BLaER1 treated with 17β-estradiol and CSF1 and Interleukin-3, amounts not matched to agents 10 nM and 100 nM (cell line): ENCODE data around the gene ZNF680.
"Not testable (repeated sequence)": the region's sequence is repeated elsewhere in the genome, so short reads cannot be mapped to it uniquely, and the experiment has no call there.

ENCODE experiments used
- H3K27ac ChIP-seq, 11 experiments: shearing (Covaris generic); formaldehyde crosslinking; 2 replicates each; pipeline ENCODE4 v1.8.1; 2022
- H3K27me3 ChIP-seq, 11 experiments: shearing (Covaris generic); formaldehyde crosslinking; 2 replicates each; pipeline ENCODE4 v1.8.1; 2022
- H3K36me3 ChIP-seq, 11 experiments: shearing (Covaris generic); formaldehyde crosslinking; 2 replicates each; pipeline ENCODE4 v1.8.1; 2022
- H3K4me1 ChIP-seq, 10 experiments: shearing (Covaris generic); formaldehyde crosslinking; 2 replicates each; pipeline ENCODE4 v1.8.1; 2022
- H3K4me2 ChIP-seq, 11 experiments: shearing (Covaris generic); formaldehyde crosslinking; 2 replicates each; pipeline ENCODE4 v1.8.1; 2022
- H3K4me3 ChIP-seq, 10 experiments: shearing (Covaris generic); formaldehyde crosslinking; 2 replicates each; pipeline ENCODE4 v1.8.1; 2022
- H3K9ac ChIP-seq, 11 experiments: shearing (Covaris generic); formaldehyde crosslinking; 2 replicates each; pipeline ENCODE4 v1.8.1; 2022
- H3K9me3 ChIP-seq, 11 experiments: shearing (Covaris generic); formaldehyde crosslinking; replicated peaks in 1 of 11; 2 replicates each; pipeline ENCODE4 v1.8.1; 2022
- H4K20me1 ChIP-seq, 11 experiments: shearing (Covaris generic); formaldehyde crosslinking; 2 replicates each; pipeline ENCODE4 v1.8.1; 2022
- Cebpa-rat ChIP-seq, 11 experiments: shearing (Covaris generic); IDR thresholded peaks; 2 replicates each; pipeline ENCODE4 v1.8.1; 2022

Gene ZNF680

GRCh38 chr7:64558781-64559180 is 4.1 kb downstream of the ZNF680 start:
- H3K27ac ChIP-seq: peak overlapping the region in 2 of 11 experiments; percentile 29 to 44; a peak in 2 of 22 replicates
- H3K9ac ChIP-seq: no peak overlapping the region
- H3K27me3 ChIP-seq: no peaks in the 10 kb centered on the region
- peak overlapping the region in 1 of 10 experiments; percentile 35; a peak in 1 of 20 replicates for H3K4me3 ChIP-seq
- peaks cover 77 to 86% (median 82%) of the 10 kb centered on the region in 11 experiments for H3K9me3 ChIP-seq
- H3K4me2 ChIP-seq: no peak overlapping the region
- TF ChIP-seq Cebpa-rat (IDR thresholded peaks at IDR 0.05): no peak
- peaks cover 0 to 8% (median 2%) of the 10 kb centered on the region in 10 experiments; a peak in 6 of 20 replicates for H3K4me1 ChIP-seq
- H3K36me3 ChIP-seq: peaks cover 64 to 77% (median 75%) of the 10 kb centered on the region in 11 experiments
- H4K20me1 ChIP-seq: no peaks in the 10 kb centered on the region

GRCh38 chr7:64558323-64558705 is 4.6 kb downstream of the ZNF680 start:
- Histone ChIP-seq H3K9ac (no peak overlapping the region), H3K4me1 (peaks cover 0 to 7% (median 0%) of the 10 kb centered on the region in 10 experiments; a peak in 3 of 20 replicates), H3K4me2 (no peak overlapping the region), H3K27ac (no peak overlapping the region), H3K4me3 (peak overlapping the region in 2 of 10 experiments; percentile 34 to 35; a peak in 4 of 20 replicates), H3K36me3 (peaks cover 68 to 81% (median 78%) of the 10 kb centered on the region in 11 experiments), H3K27me3 (no peaks in the 10 kb centered on the region), H4K20me1 (no peaks in the 10 kb centered on the region), H3K9me3 (peaks cover 81 to 88% (median 86%) of the 10 kb centered on the region in 11 experiments)
- no peak for TF ChIP-seq Cebpa-rat (IDR thresholded peaks at IDR 0.05)

GRCh38 chr7:64557601-64558322 is 5.1 kb downstream of the ZNF680 start:
- H3K36me3 ChIP-seq: peaks cover 73 to 87% (median 84%) of the 10 kb centered on the region in 11 experiments
- H3K9me3 ChIP-seq: peaks cover 87 to 94% (median 92%) of the 10 kb centered on the region in 11 experiments
- peaks cover 0 to 7% (median 0%) of the 10 kb centered on the region in 10 experiments; a peak in 3 of 20 replicates for H3K4me1 ChIP-seq
- H3K27ac ChIP-seq: no peak overlapping the region
- H3K4me2 ChIP-seq: no peak overlapping the region
- TF ChIP-seq Cebpa-rat (IDR thresholded peaks at IDR 0.05): no peak
- H4K20me1 ChIP-seq: no peaks in the 10 kb centered on the region
- H3K27me3 ChIP-seq: no peaks in the 10 kb centered on the region
- H3K4me3 ChIP-seq: peak overlapping the region in 4 of 10 experiments; percentile 4 to 35 (median 28); a peak in 5 of 20 replicates
- H3K9ac ChIP-seq: no peak overlapping the region

- Histone ChIP-seq H3K4me2 (no peak overlapping the region), H3K27ac (no peak overlapping the region), H4K20me1 (peaks cover 0 to 8% (median 0%) of the 10 kb centered on the region in 11 experiments; a peak in 1 of 22 replicates), H3K4me1 (no peaks in the 10 kb centered on the region; a peak in 1 of 20 replicates), H3K4me3 (no peak overlapping the region), H3K36me3 (peaks cover 89 to 98% (median 94%) of the 10 kb centered on the region in 11 experiments), H3K9me3 (peaks cover 97 to 100% (median 99%) of the 10 kb centered on the region in 11 experiments), H3K9ac (no peak overlapping the region), H3K27me3 (no peaks in the 10 kb centered on the region)
- TF ChIP-seq Cebpa-rat (IDR thresholded peaks at IDR 0.05): no peak
Measured at GRCh38 chr7:64555046-64555445, 7.8 kb downstream of the ZNF680 start.

- H3K9me3 ChIP-seq: peaks cover 97 to 100% (median 99%) of the 10 kb centered on the region in 11 experiments
- H3K36me3 ChIP-seq: peaks cover 90 to 98% (median 94%) of the 10 kb centered on the region in 11 experiments
Measured at GRCh38 chr7:64554188-64554587, 8.7 kb downstream of the ZNF680 start.

GRCh38 chr7:64551375-64552142 is 11.3 kb downstream of the ZNF680 start:
- H3K36me3 ChIP-seq: peaks cover 90 to 98% (median 94%) of the 10 kb centered on the region in 11 experiments

More at GRCh38 chr7:64554188-64554587, 8.7 kb downstream of the ZNF680 start:
- not testable (repeated sequence) for H3K27me3 ChIP-seq, H3K9ac ChIP-seq, H3K4me3 ChIP-seq, H3K4me1 ChIP-seq, H3K27ac ChIP-seq, H4K20me1 ChIP-seq, H3K4me2 ChIP-seq

GRCh38 chr7:64544010-64544409 is 18.9 kb downstream of the ZNF680 start:
- Histone ChIP-seq H3K4me3 (no peak overlapping the region), H3K4me1 (peaks cover 0 to 35% (median 0%) of the 10 kb centered on the region in 10 experiments; a peak in 5 of 20 replicates), H3K27me3 (no peaks in the 10 kb centered on the region), H3K4me2 (peak overlapping the region in 2 of 11 experiments; percentile 38 to 49; a peak in 3 of 22 replicates), H3K36me3 (peaks cover 82 to 100% (median 98%) of the 10 kb centered on the region in 11 experiments), H3K9me3 (peaks cover 85 to 100% (median 98%) of the 10 kb centered on the region in 11 experiments), H4K20me1 (no peaks in the 10 kb centered on the region), H3K27ac (peak overlapping the region in 1 of 11 experiments; percentile 7; a peak in 1 of 22 replicates), H3K9ac (no peak overlapping the region)
- TF ChIP-seq Cebpa-rat (IDR thresholded peaks at IDR 0.05): no peak

More at GRCh38 chr7:64551375-64552142, 11.3 kb downstream of the ZNF680 start:
- Histone ChIP-seq H3K4me1 (no peaks in the 10 kb centered on the region), H3K27ac (no peak overlapping the region), H3K9me3 (peaks cover 97 to 100% (median 99%) of the 10 kb centered on the region in 11 experiments), H3K4me3 (no peak overlapping the region), H3K4me2 (no peak overlapping the region), H4K20me1 (peaks cover 0 to 8% (median 0%) of the 10 kb centered on the region in 11 experiments; a peak in 1 of 22 replicates), H3K27me3 (no peaks in the 10 kb centered on the region), H3K9ac (no peak overlapping the region)
- no peak for TF ChIP-seq Cebpa-rat (IDR thresholded peaks at IDR 0.05)

- H3K9me3 ChIP-seq: peaks cover 85 to 100% (median 98%) of the 10 kb centered on the region in 11 experiments
- no peak overlapping the region for H3K27ac ChIP-seq
- TF ChIP-seq Cebpa-rat (IDR thresholded peaks at IDR 0.05): no peak
- H3K4me2 ChIP-seq: peak overlapping the region in 2 of 11 experiments; percentile 7 to 30; a peak in 2 of 22 replicates
- no peaks in the 10 kb centered on the region for H3K27me3 ChIP-seq
- 0 out of 22 replicates have a peak overlapping the region, but pooled peaks of 1 of the 11 experiments have one; percentile 19 for H3K9ac ChIP-seq
- H3K36me3 ChIP-seq: peaks cover 83 to 100% (median 98%) of the 10 kb centered on the region in 11 experiments
- peaks cover 0 to 35% (median 0%) of the 10 kb centered on the region in 10 experiments; a peak in 5 of 20 replicates for H3K4me1 ChIP-seq
- 0 out of 20 replicates have a peak overlapping the region, but pooled peaks of 1 of the 10 experiments have one; percentile 8 for H3K4me3 ChIP-seq
- no peaks in the 10 kb centered on the region for H4K20me1 ChIP-seq
Measured at GRCh38 chr7:64541438-64542359, 21.2 kb downstream of the ZNF680 start.
